Measurements from ENCODE around the gene PHLPP1. TPM values are rescaled to one million over a fixed set of nuclear protein-coding genes. Genes with fewer than 3 reads are reported as not detected.

The PHLPP1 gene
- total RNA-seq, 4 donors from 2014 or later: 17.7 to 29.5 (median 25.5) TPM

- no peak overlapping the region for H3K4me3 ChIP-seq
- in situ Hi-C loops (cut with MboI; ENCODE audit: low pct_ligation_motif_present in 1 of 4, low pct_unique_long_range_greater_than_20kb in 1 of 4, low sequenced_read_pairs in 3 of 4): loop anchor here in 2 of 4 donors (10.0 to 25.0 kb wide), 3 partner anchors 275 to 402 kb away; partner anchors contain the start of gene PHLPP1 (in 1 of the 2)
- no peaks in the 10 kb centered on the region for H3K27me3 ChIP-seq
- H3K9me3 ChIP-seq: no peaks in the 10 kb centered on the region
- TF ChIP-seq POLR2AphosphoS5 (IDR thresholded peaks at IDR 0.05) (no peak), EP300 (IDR thresholded peaks at IDR 0.05; ENCODE audit: low read depth) (no peak), POLR2A (IDR thresholded peaks at IDR 0.05) (no peak)
- TF ChIP-seq, protein P1, sequence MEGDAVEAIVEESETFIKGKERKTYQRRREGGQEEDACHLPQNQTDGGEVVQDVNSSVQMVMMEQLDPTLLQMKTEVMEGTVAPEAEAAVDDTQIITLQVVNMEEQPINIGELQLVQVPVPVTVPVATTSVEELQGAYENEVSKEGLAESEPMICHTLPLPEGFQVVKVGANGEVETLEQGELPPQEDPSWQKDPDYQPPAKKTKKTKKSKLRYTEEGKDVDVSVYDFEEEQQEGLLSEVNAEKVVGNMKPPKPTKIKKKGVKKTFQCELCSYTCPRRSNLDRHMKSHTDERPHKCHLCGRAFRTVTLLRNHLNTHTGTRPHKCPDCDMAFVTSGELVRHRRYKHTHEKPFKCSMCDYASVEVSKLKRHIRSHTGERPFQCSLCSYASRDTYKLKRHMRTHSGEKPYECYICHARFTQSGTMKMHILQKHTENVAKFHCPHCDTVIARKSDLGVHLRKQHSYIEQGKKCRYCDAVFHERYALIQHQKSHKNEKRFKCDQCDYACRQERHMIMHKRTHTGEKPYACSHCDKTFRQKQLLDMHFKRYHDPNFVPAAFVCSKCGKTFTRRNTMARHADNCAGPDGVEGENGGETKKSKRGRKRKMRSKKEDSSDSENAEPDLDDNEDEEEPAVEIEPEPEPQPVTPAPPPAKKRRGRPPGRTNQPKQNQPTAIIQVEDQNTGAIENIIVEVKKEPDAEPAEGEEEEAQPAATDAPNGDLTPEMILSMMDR (IDR thresholded peaks at IDR 0.05): no peak
- no peak for DNase-seq
- intact Hi-C loops (cut with DNase I; ENCODE audit: low total_unique reads): no loop called here
- H3K4me1 ChIP-seq: peaks cover 0 to 4% (median 3%) of the 10 kb centered on the region in 4 donors
- H3K36me3 ChIP-seq: no peaks in the 10 kb centered on the region
- WGBS, 2 donors (ENCODE audit: low coverage in 1 of 2): 80 to 92% methylated on average over 1 to 19 of the region's 19 CpGs
- H3K27ac ChIP-seq: no peak overlapping the region
These were observed 271.9 kb downstream of the PHLPP1 start for GRCh38 chr18:62987055-62987830.

GRCh38 chr18:62987859-62988258 is 272.5 kb downstream of the PHLPP1 start:
- Histone ChIP-seq H3K4me3 (no peak overlapping the region), H3K27ac (no peak overlapping the region), H3K36me3 (no peaks in the 10 kb centered on the region), H3K27me3 (no peaks in the 10 kb centered on the region), H3K4me1 (no peaks in the 10 kb centered on the region), H3K9me3 (no peaks in the 10 kb centered on the region)
- intact Hi-C loops (cut with DNase I; ENCODE audit: low total_unique reads) (no loop called here), in situ Hi-C loops (cut with MboI; ENCODE audit: low pct_ligation_motif_present in 1 of 4, low pct_unique_long_range_greater_than_20kb in 1 of 4, low sequenced_read_pairs in 3 of 4) (loop anchor here in 2 of 4 donors (10.0 to 25.0 kb wide), 3 partner anchors 276 to 403 kb away; partner anchors contain the start of gene PHLPP1 (in 1 of the 2))
- no peak for DNase-seq
- WGBS, 2 donors (ENCODE audit: low coverage in 1 of 2): 43 to 77% methylated on average over 1 to 11 of the region's 11 CpGs
- TF ChIP-seq POLR2A (IDR thresholded peaks at IDR 0.05): no peak

DNA sequence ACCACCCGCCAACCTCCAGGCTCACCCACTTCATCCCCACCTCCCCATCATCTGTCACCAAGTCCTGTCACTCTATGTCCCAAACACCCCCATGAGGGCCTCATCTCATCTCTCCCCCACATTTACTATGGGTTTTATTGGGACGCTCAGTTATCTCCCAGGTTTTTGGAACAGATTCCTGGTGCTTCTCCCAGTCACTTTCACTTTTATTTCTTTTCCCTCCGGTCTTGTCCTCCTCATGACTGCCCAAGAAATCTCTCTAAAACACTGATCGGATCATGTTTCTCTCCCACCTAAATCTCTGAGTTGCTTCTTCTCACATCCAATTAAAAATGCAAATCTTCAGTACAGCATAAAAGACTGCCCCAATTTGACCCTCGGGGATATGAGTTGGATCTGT is 273.1 kb downstream of the PHLPP1 start:
- no peaks in the 10 kb centered on the region for H3K27me3 ChIP-seq
- H3K4me1 ChIP-seq: no peaks in the 10 kb centered on the region
- H3K36me3 ChIP-seq: no peaks in the 10 kb centered on the region
- no peak overlapping the region for H3K27ac ChIP-seq
- TF ChIP-seq, protein P1 (IDR thresholded peaks at IDR 0.05): no peak
- TF ChIP-seq EP300 (IDR thresholded peaks at IDR 0.05; ENCODE audit: low read depth) (no peak), POLR2A (IDR thresholded peaks at IDR 0.05) (no peak), POLR2AphosphoS5 (IDR thresholded peaks at IDR 0.05) (no peak)
- in situ Hi-C loops (cut with MboI; ENCODE audit: low pct_ligation_motif_present in 1 of 4, low pct_unique_long_range_greater_than_20kb in 1 of 4, low sequenced_read_pairs in 3 of 4) (loop anchor here in 2 of 4 donors (10.0 to 25.0 kb wide), 3 partner anchors 276 to 404 kb away; partner anchors contain the start of gene PHLPP1 (in 1 of the 2)), intact Hi-C loops (cut with DNase I; ENCODE audit: low total_unique reads) (no loop called here)
- no peak for DNase-seq
- H3K9me3 ChIP-seq: no peaks in the 10 kb centered on the region
- H3K4me3 ChIP-seq: no peak overlapping the region
- 68 to 78% methylated on average over 4 to 5 of the region's 5 CpGs for WGBS, 2 donors (ENCODE audit: low coverage in 1 of 2)

- no peak for DNase-seq
- H3K4me3 ChIP-seq: no peak overlapping the region
- no peaks in the 10 kb centered on the region for H3K27me3 ChIP-seq
- in situ Hi-C loops (cut with MboI; ENCODE audit: low pct_ligation_motif_present in 1 of 4, low pct_unique_long_range_greater_than_20kb in 1 of 4, low sequenced_read_pairs in 3 of 4) (loop anchor here in 2 of 4 donors (10.0 to 25.0 kb wide), 3 partner anchors 277 to 404 kb away; partner anchors contain the start of gene PHLPP1 (in 1 of the 2)), intact Hi-C loops (cut with DNase I; ENCODE audit: low total_unique reads) (no loop called here)
- WGBS, 2 donors (ENCODE audit: low coverage in 1 of 2): 72 to 81% methylated on average over 4 to 7 of the region's 7 CpGs
- no peaks in the 10 kb centered on the region for H3K36me3 ChIP-seq
- no peaks in the 10 kb centered on the region for H3K4me1 ChIP-seq
- no peak overlapping the region for H3K27ac ChIP-seq
- H3K9me3 ChIP-seq: no peaks in the 10 kb centered on the region
- TF ChIP-seq, protein P1 (IDR thresholded peaks at IDR 0.05): no peak
- TF ChIP-seq EP300 (IDR thresholded peaks at IDR 0.05; ENCODE audit: low read depth) (no peak), POLR2AphosphoS5 (IDR thresholded peaks at IDR 0.05) (no peak), POLR2A (IDR thresholded peaks at IDR 0.05) (no peak)
These were observed 273.9 kb downstream of the PHLPP1 start for GRCh38 chr18:62989195-62989594.
